ENCODE measurements around the gene PRKCG. TPM values are rescaled to one million over a fixed set of nuclear protein-coding genes. Genes with fewer than 3 reads are reported as not detected.
"Not testable (repeated sequence)": the region's sequence is repeated elsewhere in the genome, so short reads cannot be mapped to it uniquely, and the experiment has no call there.

The PRKCG gene
- total RNA-seq, 1 donor from 2014 or later: 1.2 TPM

GRCh38 chr19:53917356-53917755 lies 35.4 kb downstream of the PRKCG start:
- no peak for DNase-seq (ENCODE audit: low spot score in 2 of 2)
- FAIRE-seq: no peak

- no peak for FAIRE-seq
- DNase-seq (ENCODE audit: low spot score in 2 of 2): no peak
Observed at GRCh38 chr19:53927739-53928138, 45.7 kb downstream of the PRKCG start.

- DNase-seq (ENCODE audit: low spot score in 2 of 2) (no peak), FAIRE-seq (no peak)
Observed at GRCh38 chr19:53936029-53936428, 54.0 kb downstream of the PRKCG start.

- DNase-seq (ENCODE audit: low spot score in 2 of 2) (no peak), FAIRE-seq (no peak)
Observed at GRCh38 chr19:53942001-53942786, 60.2 kb downstream of the PRKCG start.

GRCh38 chr19:53944416-53944815 lies 62.4 kb downstream of the PRKCG start:
- DNase-seq (ENCODE audit: low spot score in 2 of 2) (no peak), FAIRE-seq (no peak)

GRCh38 chr19:53944933-53945332 lies 62.9 kb downstream of the PRKCG start:
- FAIRE-seq: no peak
- DNase-seq (ENCODE audit: low spot score in 2 of 2): no peak

- DNase-seq (ENCODE audit: low spot score in 2 of 2) (no peak), FAIRE-seq (no peak)
Observed at GRCh38 chr19:53945441-53945840, 63.4 kb downstream of the PRKCG start.

GRCh38 chr19:53945998-53946397 lies 64.0 kb downstream of the PRKCG start:
- no peak for FAIRE-seq
- DNase-seq (ENCODE audit: low spot score in 2 of 2): no peak

GRCh38 chr19:53947624-53948023 lies 65.6 kb downstream of the PRKCG start:
- DNase-seq (ENCODE audit: low spot score in 2 of 2): no peak
- no peak for FAIRE-seq

GRCh38 chr19:53948611-53949010 lies 66.6 kb downstream of the PRKCG start:
- FAIRE-seq: peak; percentile 39
- DNase-seq (ENCODE audit: low spot score in 2 of 2): not testable (repeated sequence)

GRCh38 chr19:53951436-53951835 lies 69.4 kb downstream of the PRKCG start:
- FAIRE-seq: no peak
- DNase-seq (ENCODE audit: low spot score in 2 of 2): no peak

- DNase-seq (ENCODE audit: low spot score in 2 of 2): no peak
- no peak for FAIRE-seq
Observed at GRCh38 chr19:53951947-53952346, 70.0 kb downstream of the PRKCG start.

GRCh38 chr19:53953383-53953782 lies 71.4 kb downstream of the PRKCG start:
- DNase-seq (ENCODE audit: low spot score in 2 of 2) (no peak), FAIRE-seq (no peak)

Other genes with a start within 250 kb of the PRKCG start
- under 0.01 TPM for gene NLRP12, start 57.9 kb upstream of the PRKCG start, total RNA-seq
- gene MYADM, start 14.3 kb upstream of the PRKCG start, total RNA-seq: 2.4 TPM
- gene CACNG7, start 27.1 kb downstream of the PRKCG start, total RNA-seq: 4.9 TPM
- 4.1 TPM for gene CACNG8, start 80.7 kb downstream of the PRKCG start, total RNA-seq
- gene CACNG6, start 109.4 kb downstream of the PRKCG start, total RNA-seq: under 0.01 TPM
- not detected for gene VSTM1, start 181.7 kb downstream of the PRKCG start, total RNA-seq
- not detected for gene TARM1, start 199.2 kb downstream of the PRKCG start, total RNA-seq
- gene OSCAR, start 218.6 kb downstream of the PRKCG start, total RNA-seq: not detected
- gene NDUFA3, start 220.7 kb downstream of the PRKCG start, total RNA-seq: 9.4 TPM
- gene TFPT, start 233.5 kb downstream of the PRKCG start, total RNA-seq: 6.5 TPM
- 25.3 TPM for gene PRPF31, start 233.6 kb downstream of the PRKCG start, total RNA-seq